Gastroesophageal sphincter (tissue), 3 donors: ENCODE results near the gene KATNA1.

ENCODE experiments used
- CTCF ChIP-seq, 4 experiments: fragments of 200-600 bp in 2 of 4; fragments of 450-650 bp in 2 of 4; sonication (generic) in 1 of 4; IDR thresholded peaks; one replicate each; pipeline ENCODE4 v1.5.1; 2017 to 2019; ENCODE audit warnings: antibody characterized with exemption in 4 of 4, mild to moderate bottlenecking in 2 of 4, moderate library complexity in 2 of 4
- EP300 ChIP-seq: sonication (generic); formaldehyde crosslinking; IDR thresholded peaks from one replicate; pipeline ENCODE4 v1.6.1; 2017; ENCODE audit warnings: antibody characterized with exemption, mild to moderate bottlenecking
- POLR2AphosphoS5 ChIP-seq: sonication (generic); formaldehyde crosslinking; IDR thresholded peaks from one replicate; pipeline ENCODE4 v1.6.1; 2017; ENCODE audit warnings: antibody characterized with exemption

DNA sequence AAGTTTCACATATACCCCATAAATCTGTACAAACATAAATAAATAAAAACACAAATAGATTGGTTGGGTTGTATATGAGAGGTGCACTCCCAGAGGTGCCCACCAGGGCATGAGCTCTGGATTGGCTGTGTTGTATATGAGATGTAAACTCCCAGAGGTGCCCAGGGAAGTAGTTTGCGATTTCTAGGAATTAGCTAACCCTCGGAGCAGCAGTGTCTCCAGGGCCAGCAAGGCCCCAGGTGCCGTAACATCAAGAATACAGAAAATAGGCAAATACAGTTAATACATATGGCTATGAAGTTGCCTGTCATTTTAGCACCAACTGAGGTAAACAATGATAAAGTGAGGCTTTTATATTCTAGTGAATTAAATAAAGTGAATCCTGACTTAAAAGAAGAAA lies 87.8 kb downstream of the KATNA1 start:
- TF ChIP-seq CTCF (IDR thresholded peaks at IDR 0.05) (no peak), EP300 (no peak), POLR2AphosphoS5 (no peak)
